NCI-H1092 treated with DMSO at 0.1 percent for 48 hours (cell line): ENCODE measurements around the gene ID2.

Experiments used
- DNase-seq: peaks from one replicate; lab custom pipeline; 2025; lab: John Stamatoyannopoulos, UW

The ID2 gene

GRCh38 chr2:8670580-8670979 lies 11.3 kb upstream of the ID2 start:
- no peak for DNase-seq

GRCh38 chr2:8671176-8671575 lies 10.7 kb upstream of the ID2 start:
- DNase-seq = no peak

- DNase-seq = no peak
Measured at GRCh38 chr2:8671802-8672201, 10.1 kb upstream of the ID2 start.

GRCh38 chr2:8672940-8673339 lies 8.9 kb upstream of the ID2 start:
- no peak for DNase-seq

GRCh38 chr2:8673381-8673780 lies 8.5 kb upstream of the ID2 start:
- DNase-seq = no peak

GRCh38 chr2:8674420-8675009 lies 7.3 kb upstream of the ID2 start:
- no peak for DNase-seq

- DNase-seq = no peak
Measured at GRCh38 chr2:8675543-8675942, 6.3 kb upstream of the ID2 start.

GRCh38 chr2:8676191-8676920 lies 5.5 kb upstream of the ID2 start:
- no peak for DNase-seq

GRCh38 chr2:8676921-8677645 lies 4.8 kb upstream of the ID2 start:
- DNase-seq = no peak

- DNase-seq = peak; percentile 70
Measured at GRCh38 chr2:8677646-8678592, 3.9 kb upstream of the ID2 start.

- DNase-seq = peak; percentile 89
Measured at GRCh38 chr2:8678731-8679566, 2.9 kb upstream of the ID2 start.

GRCh38 chr2:8679567-8679826 lies 2.4 kb upstream of the ID2 start:
- peak; percentile 63 for DNase-seq

GRCh38 chr2:8679827-8680731 lies 1.8 kb upstream of the ID2 start:
- DNase-seq = peak; percentile 73

GRCh38 chr2:8680822-8681760 lies 765 bp upstream of the ID2 start:
- peak; percentile 76 for DNase-seq

GRCh38 chr2:8682719-8683667 lies 1.1 kb downstream of the ID2 start:
- DNase-seq = peak; percentile 60

GRCh38 chr2:8684540-8684877 lies 2.7 kb downstream of the ID2 start:
- no peak for DNase-seq

GRCh38 chr2:8684878-8685696 lies 3.2 kb downstream of the ID2 start:
- peak; percentile 56 for DNase-seq
